GM12801 (cell line): ENCODE measurements around the gene MARK3.

Experiments used
- CTCF ChIP-seq: IDR thresholded peaks from one replicate; pipeline ENCODE4 v1.5.1; 2011; ENCODE audit warnings: control low read depth; ENCODE audit not compliant: insufficient read length; ENCODE audit errors: extremely low read depth

The MARK3 gene

GRCh38 chr14:103418481-103418818, 33.2 kb downstream of the MARK3 start:
- no peak for TF ChIP-seq CTCF

- TF ChIP-seq CTCF = no peak
Measured at GRCh38 chr14:103421556-103421955, 36.3 kb downstream of the MARK3 start.

GRCh38 chr14:103423050-103423461, 37.8 kb downstream of the MARK3 start:
- no peak for TF ChIP-seq CTCF

GRCh38 chr14:103427485-103428443, 42.5 kb downstream of the MARK3 start:
- TF ChIP-seq CTCF = no peak

- TF ChIP-seq CTCF = no peak
Measured at GRCh38 chr14:103428723-103429556, 43.7 kb downstream of the MARK3 start.

- TF ChIP-seq CTCF = no peak
Measured at GRCh38 chr14:103430358-103430757, 45.1 kb downstream of the MARK3 start.

- TF ChIP-seq CTCF = no peak
Measured at GRCh38 chr14:103432627-103433026, 47.4 kb downstream of the MARK3 start.
